Neuronal stem cell (in vitro differentiated cells): ENCODE measurements around the gene PPM1B.
A peak's percentile ranks its signal among the peaks of the same experiment; 100 is the strongest.

Experiments used
- DNase-seq: peaks from one replicate; pipeline ENCODE4 v3.0.0-alpha.2; 2013; ENCODE audit warnings: low spot score
- H2AFZ ChIP-seq: one replicate; pipeline ENCODE4 v1.6.1; 2013; ENCODE audit warnings: mild to moderate bottlenecking, low read length, inconsistent platforms
- H2AK5ac ChIP-seq: 2 replicates; pipeline ENCODE4 v1.6.1; 2013; ENCODE audit warnings: low read depth, mild to moderate bottlenecking, inconsistent platforms, low read length, moderate library complexity, mixed read lengths
- H2BK120ac ChIP-seq: 2 replicates; pipeline ENCODE4 v1.6.1; 2013; ENCODE audit warnings: low read depth, mild to moderate bottlenecking, inconsistent platforms, low read length, moderate library complexity, mixed read lengths
- H2BK12ac ChIP-seq: one replicate; pipeline ENCODE4 v1.6.1; 2013; ENCODE audit warnings: low read length, inconsistent platforms
- H2BK15ac ChIP-seq: 2 replicates; pipeline ENCODE4 v1.6.1; 2013; ENCODE audit warnings: mild to moderate bottlenecking, low read length, inconsistent platforms, mixed read lengths
- H2BK5ac ChIP-seq: one replicate; pipeline ENCODE4 v1.6.1; 2013; ENCODE audit warnings: inconsistent platforms, mild to moderate bottlenecking, low read length, moderate library complexity
- H3K14ac ChIP-seq: one replicate; pipeline ENCODE4 v1.6.1; 2013; ENCODE audit warnings: low read length, inconsistent platforms
- H3K18ac ChIP-seq: 2 replicates; pipeline ENCODE4 v1.6.1; 2013; ENCODE audit warnings: low read length, inconsistent platforms
- H3K23ac ChIP-seq: 2 replicates; pipeline ENCODE4 v1.6.1; 2013; ENCODE audit warnings: low read depth, mild to moderate bottlenecking, mixed read lengths, low read length, inconsistent platforms; ENCODE audit not compliant: poor library complexity
- H3K27ac ChIP-seq: replicated peaks from 3 replicates; pipeline ENCODE4 v1.5.1; 2013; ENCODE audit warnings: low read length, inconsistent platforms
- H3K27me3 ChIP-seq, 3 experiments: 2 replicates each; pipeline ENCODE4 v1.6.1; 2013; ENCODE audit warnings: low read length in 3 of 3, mild to moderate bottlenecking in 2 of 3, inconsistent platforms in 1 of 3, low read depth in 1 of 3, mixed read lengths in 1 of 3, moderate library complexity in 1 of 3; ENCODE audit not compliant: control insufficient read depth in 3 of 3, insufficient read depth in 3 of 3
- H3K36me3 ChIP-seq, 2 donors: replicated peaks in 1 of 2; 2 replicates each; pipeline ENCODE4 v1.6.1; 2013; ENCODE audit warnings: low read length in 2 of 2; ENCODE audit not compliant: control insufficient read depth in 2 of 2, insufficient read depth in 2 of 2
- H3K4ac ChIP-seq: 2 replicates; pipeline ENCODE4 v1.6.1; 2013; ENCODE audit warnings: inconsistent platforms, mild to moderate bottlenecking, low read length, moderate library complexity
- H3K4me1 ChIP-seq, 2 donors: 1 replicate in 1 of 2; 2 replicates in 1 of 2; pipeline ENCODE4 v1.6.1; 2013; ENCODE audit warnings: low read length in 2 of 2, low read depth in 1 of 2; ENCODE audit not compliant: control insufficient read depth in 2 of 2, insufficient read depth in 1 of 2
- H3K4me2 ChIP-seq: one replicate; pipeline ENCODE4 v1.6.1; 2013; ENCODE audit warnings: mild to moderate bottlenecking, low read length, inconsistent platforms; ENCODE audit not compliant: insufficient read depth, poor library complexity, severe bottlenecking
- H3K4me3 ChIP-seq, 2 donors: 2 replicates each; pipeline ENCODE4 v1.5.1; 2013; ENCODE audit warnings: low read length in 2 of 2, mild to moderate bottlenecking in 2 of 2, inconsistent platforms in 1 of 2, moderate library complexity in 1 of 2
- H3K79me1 ChIP-seq: one replicate; pipeline ENCODE4 v1.6.1; 2013; ENCODE audit warnings: low read depth, mild to moderate bottlenecking, inconsistent platforms, low read length, moderate library complexity
- H3K9ac ChIP-seq: one replicate; pipeline ENCODE4 v1.6.1; 2013; ENCODE audit warnings: mild to moderate bottlenecking, low read depth, low read length, inconsistent platforms; ENCODE audit not compliant: poor library complexity
- H3K9me3 ChIP-seq, 2 donors: replicated peaks in 1 of 2; 2 replicates each; pipeline versions ENCODE3 to v1.6.1; 2013; ENCODE audit warnings: low read length in 2 of 2, mild to moderate bottlenecking in 2 of 2, inconsistent platforms in 1 of 2, low read depth in 1 of 2, mixed read lengths in 1 of 2, moderate library complexity in 1 of 2; ENCODE audit not compliant: control insufficient read depth in 2 of 2, insufficient read depth in 1 of 2
- H4K8ac ChIP-seq: one replicate; pipeline ENCODE4 v1.6.1; 2013; ENCODE audit warnings: low read depth, mild to moderate bottlenecking, inconsistent platforms, low read length, moderate library complexity
- H4K91ac ChIP-seq: one replicate; pipeline ENCODE4 v1.6.1; 2013; ENCODE audit warnings: low read length, low read depth, mild to moderate bottlenecking, inconsistent platforms; ENCODE audit not compliant: poor library complexity
- WGBS, 2 donors: extraction: QIAGEN DNeasy Blood & Tissue Kit; methylation state at CpG; one replicate each; pipeline ENCODE4 v1.1.7; 2013; ENCODE audit warnings: missing lambda C conversion rate in 2 of 2, mixed read lengths in 1 of 2; ENCODE audit not compliant: insufficient read length in 2 of 2, insufficient replicate concordance in 1 of 2; ENCODE audit errors: extremely low coverage in 2 of 2; 5-methylcytosine and 5-hydroxymethylcytosine counted together

PPM1B gene

DNA sequence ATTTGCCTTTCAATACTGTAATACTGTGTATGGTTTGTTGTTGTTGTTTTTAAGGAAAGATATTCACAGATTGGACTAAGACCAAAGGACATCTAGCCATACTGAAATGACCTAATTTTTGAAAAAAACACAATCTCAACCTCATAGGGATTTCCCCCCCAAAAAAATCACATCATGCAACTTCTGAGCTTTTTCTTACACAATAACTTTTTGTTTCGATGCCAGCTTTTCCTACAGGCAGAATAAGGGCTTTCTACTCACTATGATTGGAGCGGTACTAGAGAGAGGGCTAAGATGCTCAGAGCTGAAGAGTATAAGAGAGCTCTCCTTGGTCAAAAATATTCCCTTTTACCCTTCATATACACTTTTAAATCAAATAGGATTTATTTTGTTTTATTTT, 74.2 kb downstream of the PPM1B start:
- Histone ChIP-seq H3K9ac (no peak overlapping the region), H4K8ac (no peak overlapping the region), H3K4me3 (no peak overlapping the region), H2BK15ac (no peak overlapping the region), H3K27ac (no peak overlapping the region), H3K4me2 (no peak overlapping the region), H3K79me1 (no peaks in the 10 kb centered on the region), H2BK12ac (no peak overlapping the region), H2AFZ (no peak overlapping the region), H2AK5ac (no peak overlapping the region), H3K18ac (no peak overlapping the region), H3K4ac (no peak overlapping the region), H3K4me1 (no peaks in the 10 kb centered on the region), H3K23ac (no peak overlapping the region), H3K27me3 (no peaks in the 10 kb centered on the region), H3K9me3 (no peaks in the 10 kb centered on the region), H4K91ac (no peak overlapping the region), H3K36me3 (no peaks in the 10 kb centered on the region), H2BK5ac (no peak overlapping the region), H3K14ac (no peak overlapping the region), H2BK120ac (no peak overlapping the region)
- DNase-seq = no peak
- no CpG with 5 or more reads among the region's 2 CpGs for WGBS, 2 donors

DNA sequence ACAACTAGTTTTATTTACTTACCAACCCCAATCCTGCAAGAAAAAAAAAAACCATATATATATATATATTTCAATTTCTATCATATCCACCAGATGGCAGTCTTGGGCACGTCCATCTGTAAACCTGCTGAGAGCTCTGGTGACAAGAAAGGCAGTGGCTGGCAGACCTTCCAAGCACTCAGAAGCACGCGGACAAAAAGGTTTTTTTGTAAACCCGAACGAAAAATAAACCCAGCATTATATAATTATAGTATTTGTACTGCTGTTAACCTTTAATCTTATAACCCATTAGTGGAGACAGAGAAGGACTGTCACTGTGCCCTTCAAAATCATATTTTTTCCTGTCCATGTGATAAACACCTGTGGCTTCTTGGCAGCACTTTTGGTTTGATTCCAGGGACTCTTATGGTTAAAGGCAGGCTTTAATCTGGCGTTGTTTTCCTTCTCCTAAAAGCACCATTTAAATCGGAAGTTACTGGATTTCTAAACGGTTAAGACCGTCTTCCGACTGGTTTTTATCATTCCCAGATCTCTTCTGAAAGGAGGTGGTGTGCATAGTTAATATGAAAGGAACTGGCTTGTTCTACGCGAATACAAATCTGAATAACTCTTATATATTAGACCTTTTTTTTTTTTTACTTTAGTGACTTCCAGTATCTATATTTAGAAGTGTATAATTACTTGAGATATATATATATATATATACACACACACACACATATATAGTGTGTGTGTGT, 75.6 kb downstream of the PPM1B start:
- DNase-seq = peak; percentile 63

DNA sequence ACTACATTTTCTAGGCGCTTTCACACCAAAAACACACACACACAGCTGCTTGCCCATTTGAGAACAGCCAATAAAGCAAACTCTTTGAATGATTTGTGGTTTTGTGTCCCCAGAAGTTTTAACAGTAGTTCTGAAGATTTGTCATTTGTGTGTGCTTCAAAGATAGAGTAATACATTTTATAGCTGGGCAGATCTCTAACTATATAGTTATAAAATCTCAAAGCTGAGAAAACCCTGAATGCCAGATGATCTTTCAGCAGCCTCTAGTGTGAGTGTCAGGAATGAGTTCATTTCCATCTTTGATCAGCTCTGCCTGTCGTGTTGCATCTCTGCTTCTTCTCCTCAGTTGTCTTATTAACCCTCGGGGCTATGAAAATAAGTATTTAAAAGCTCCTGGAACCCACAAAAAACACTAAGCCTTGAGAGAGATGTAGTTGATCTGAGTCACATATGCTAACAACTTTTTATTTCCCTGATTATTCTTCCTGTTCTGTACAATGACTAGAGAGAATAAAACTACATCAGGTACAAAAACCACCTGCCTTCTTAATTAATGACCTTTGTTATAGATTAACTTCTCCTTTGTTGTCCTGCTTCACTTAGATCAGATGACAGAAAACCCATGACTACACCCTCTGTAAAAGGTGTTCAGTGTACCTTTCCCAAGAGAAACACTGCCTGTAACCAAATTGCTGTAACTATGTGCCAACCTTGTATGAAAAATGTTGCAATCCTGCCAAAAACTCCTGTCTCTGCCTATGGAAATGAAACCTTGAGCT, 76.6 kb downstream of the PPM1B start:
- DNase-seq = no peak
- Histone ChIP-seq H2BK5ac (no peak overlapping the region), H3K27ac (no peak overlapping the region), H3K36me3 (no peaks in the 10 kb centered on the region), H2AK5ac (no peak overlapping the region), H2AFZ (no peak overlapping the region), H2BK120ac (no peak overlapping the region), H3K9ac (no peak overlapping the region), H4K91ac (no peak overlapping the region), H3K4me1 (no peaks in the 10 kb centered on the region), H4K8ac (no peak overlapping the region), H3K4me3 (no peak overlapping the region), H3K9me3 (no peaks in the 10 kb centered on the region), H3K4me2 (no peak overlapping the region), H2BK12ac (no peak overlapping the region), H3K14ac (no peak overlapping the region), H3K79me1 (no peaks in the 10 kb centered on the region), H3K23ac (no peak overlapping the region), H3K27me3 (no peaks in the 10 kb centered on the region), H2BK15ac (no peak overlapping the region), H3K18ac (no peak overlapping the region), H3K4ac (no peak overlapping the region)
- no CpG with 5 or more reads among the region's 3 CpGs for WGBS, 2 donors

More for the DNA sequence above, 75.6 kb downstream of the PPM1B start:
- Histone ChIP-seq H4K91ac (no peak overlapping the region), H2BK12ac (no peak overlapping the region), H3K4me2 (no peak overlapping the region), H3K23ac (no peak overlapping the region), H3K79me1 (no peaks in the 10 kb centered on the region), H3K27ac (no peak overlapping the region), H3K18ac (no peak overlapping the region), H3K27me3 (no peaks in the 10 kb centered on the region), H3K36me3 (no peaks in the 10 kb centered on the region), H3K14ac (no peak overlapping the region), H3K9me3 (no peaks in the 10 kb centered on the region), H3K4me1 (no peaks in the 10 kb centered on the region), H2BK120ac (no peak overlapping the region), H2BK5ac (no peak overlapping the region), H2BK15ac (no peak overlapping the region), H4K8ac (no peak overlapping the region), H2AK5ac (no peak overlapping the region), H3K9ac (no peak overlapping the region), H3K4ac (no peak overlapping the region), H3K4me3 (no peak overlapping the region), H2AFZ (peak overlapping the region; percentile 47)
- WGBS, 2 donors = no CpG with 5 or more reads among the region's 12 CpGs

DNA sequence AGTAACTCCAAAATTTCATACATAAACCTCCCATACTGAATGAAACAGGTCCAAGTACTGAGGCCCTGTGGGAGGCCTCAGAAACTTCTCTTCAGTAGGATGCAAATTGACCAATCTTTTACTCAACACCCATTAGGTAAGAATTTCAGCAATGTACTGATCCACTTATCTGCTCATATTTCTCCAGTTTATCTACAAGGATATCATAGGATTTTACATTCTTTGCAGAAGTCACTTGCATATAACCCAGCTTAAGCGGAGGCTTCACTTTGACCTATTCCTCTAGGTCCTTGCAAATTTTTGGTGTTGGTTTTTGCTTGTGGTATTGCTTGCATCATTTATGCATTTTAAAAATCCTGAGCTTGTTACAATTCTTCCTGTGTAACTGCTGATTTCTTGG, 77.8 kb downstream of the PPM1B start:
- H3K4ac ChIP-seq = no peak overlapping the region
- no peaks in the 10 kb centered on the region for H3K9me3 ChIP-seq
- DNase-seq = no peak
- no peaks in the 10 kb centered on the region for H3K36me3 ChIP-seq
- H3K79me1 ChIP-seq = no peaks in the 10 kb centered on the region
- H4K91ac ChIP-seq = no peak overlapping the region
- no peaks in the 10 kb centered on the region for H3K27me3 ChIP-seq
- no peak overlapping the region for H2BK15ac ChIP-seq
- H2BK12ac ChIP-seq = no peak overlapping the region
- H3K4me2 ChIP-seq = no peak overlapping the region
- no peak overlapping the region for H4K8ac ChIP-seq
- no peak overlapping the region for H3K23ac ChIP-seq
- no peak overlapping the region for H3K27ac ChIP-seq
- no peak overlapping the region for H3K9ac ChIP-seq
- no peak overlapping the region for H3K18ac ChIP-seq
- H3K4me1 ChIP-seq = no peaks in the 10 kb centered on the region
- H2BK5ac ChIP-seq = no peak overlapping the region
- no peak overlapping the region for H2AFZ ChIP-seq
- no peak overlapping the region for H3K4me3 ChIP-seq
- no peak overlapping the region for H3K14ac ChIP-seq
- H2AK5ac ChIP-seq = no peak overlapping the region
- no peak overlapping the region for H2BK120ac ChIP-seq
- WGBS, 2 donors = no CpG with 5 or more reads among the region's 1 CpG
